Heart left ventricle (tissue), 13 donors: ENCODE measurements around the gene MEIOB.

Experiments
- CTCF ChIP-seq, 12 donors: fragments of 200-600 bp; sonication (generic) in 4 of 12; IDR thresholded peaks; one replicate each; pipeline versions ENCODE4 v1.5.0 to v1.8.0; 2018 to 2022; ENCODE audit warnings: antibody characterized with exemption in 12 of 12, mild to moderate bottlenecking in 5 of 12
- POLR2A ChIP-seq, 2 donors: fragments of 450-650 bp; IDR thresholded peaks; one replicate each; pipeline ENCODE4 v1.6.1; 2017; ENCODE audit warnings: antibody characterized with exemption in 2 of 2, mild to moderate bottlenecking in 2 of 2, moderate library complexity in 2 of 2
- donor health status: ischemic (EF 13 %, LVEDD 7.1; RV severe dilation, severe dysfunction).
- donor health status: DM: no; HTN: yes; CAD: no.
- donor health status: DM: no; HTN: no; CAD: no.
- donor health status: ischemic (EF 25% LVEDD 6.9; RV normal size, moderate dysfunction).
- donor health status: ischemic (EF 25% LVEDD 5.7; RV mildly dilated, moderate dysfunction).
- donor health status: ischemic (EF 35%, LVEDD 5.7; RV mildly dilated, moderate dysfunction).
- donor health status: nonischemic (EF 11% LVEDD 7.7; RV severe dilation, severe dysfunction).
- donor health status: DM: yes; HTN: yes; CAD: no.
- donor health status: PGD.
- donor health status: ischemic (EF 29% LVEDD 5.4; RV normal size, mild dysfunction).
- donor health status: nonischemic (EF 23%, LVEDD 6.1; RV moderate dilation, normal function).

- TF ChIP-seq POLR2A (IDR thresholded peaks at IDR 0.05): no peak
- no peak for TF ChIP-seq CTCF (IDR thresholded peaks at IDR 0.05)
These were observed 61.4 kb downstream of the MEIOB start for GRCh38 chr16:1810536-1810935.
